HCT116 (cell line): ENCODE data around the gene TTR. TPM values are rescaled to one million over a fixed set of nuclear protein-coding genes. Genes with fewer than 3 reads are reported as not detected.

Experiments
- ATAC-seq: fragments of 200-7000 bp; cut with Tn5 transposase; 2 replicates; pipeline ENCODE4 v1.9.1; 2020; ENCODE audit warnings: mild to moderate bottlenecking, moderate library complexity
- BruUV-seq: library from RNA; stranded (reverse); fragments of 400-500 nt; replicated peaks from 2 replicates; lab custom pipeline; 2021; lab: Mats Ljungman, UMichigan
- CTCF ChIA-PET: fragments of 300-600 bp; sonication (Branson Sonifier 250); formaldehyde crosslinking; loops from one replicate; lab custom pipeline; 2021; ENCODE audit warnings: antibody characterized with exemption; lab: Charles Lee
- POLR2A ChIA-PET: fragments of 300-600, 350-600 bp; sonication (Branson Sonifier 250); formaldehyde crosslinking; loops from one replicate; lab custom pipeline; 2021; ENCODE audit warnings: antibody characterized with exemption; lab: Charles Lee
- RAD21 ChIA-PET, 2 experiments: fragments of 300-600 bp; sonication (Branson Sonifier 250); formaldehyde crosslinking; loops; one replicate each; lab custom pipeline; 2023; ENCODE audit warnings: low total read pairs in 2 of 2; ENCODE audit not compliant: uncharacterized antibody in 2 of 2, unreplicated experiment in 2 of 2, low non-redundant PET in 1 of 2; lab: Charles Lee
- DNase-seq: peaks from one replicate; pipeline ENCODE4 v3.0.0-alpha.2; 2010; ENCODE audit warnings: low read depth, low spot score
- H2AFZ ChIP-seq: fragments of 200-600 bp; shearing (Covaris generic), sonication (generic); 2 replicates; pipeline ENCODE4 v1.6.1; 2017; ENCODE audit warnings: low read depth, mixed run types, mixed read lengths, antibody characterized with exemption, low read length; ENCODE audit not compliant: poor library complexity, severe bottlenecking
- H3K27ac ChIP-seq: 2 replicates; pipeline ENCODE4 v1.5.1; 2012; ENCODE audit warnings: low read depth, low read length
- H3K27me3 ChIP-seq: fragments of 200-600 bp; sonication (generic); 2 replicates; pipeline ENCODE4 v1.6.1; 2016; ENCODE audit warnings: mixed run types, low read length, mixed read lengths; ENCODE audit not compliant: insufficient read depth
- H3K36me3 ChIP-seq, 2 experiments: fragments of 200-500 bp in 1 of 2; fragments of 200-600 bp in 1 of 2; sonication (Bioruptor generic) in 1 of 2; sonication (generic) in 1 of 2; 2 replicates each; pipeline versions ENCODE4 v1.5.1 to v1.6.1; 2014 to 2016; ENCODE audit warnings: low read length in 2 of 2, inconsistent platforms in 1 of 2, mixed read lengths in 1 of 2, mixed run types in 1 of 2; ENCODE audit not compliant: insufficient read depth in 2 of 2, control insufficient read depth in 1 of 2
- H3K4me1 ChIP-seq, 2 experiments: fragments of 200-600 bp in 1 of 2; sonication (generic) in 1 of 2; 2 replicates each; pipeline versions ENCODE4 v1.5.1 to v1.6.1; 2012 to 2017; ENCODE audit warnings: low read length in 2 of 2, inconsistent platforms in 1 of 2, mild to moderate bottlenecking in 1 of 2, mixed read lengths in 1 of 2, mixed run types in 1 of 2, moderate library complexity in 1 of 2; ENCODE audit not compliant: insufficient read depth in 2 of 2, control insufficient read depth in 1 of 2
- H3K4me2 ChIP-seq: fragments of 200-600 bp; sonication (generic); 2 replicates; pipeline ENCODE4 v1.6.1; 2017; ENCODE audit warnings: mixed run types, low read length, mixed read lengths
- H3K4me3 ChIP-seq, 2 experiments: fragments of 200-600 bp in 1 of 2; sonication (generic) in 1 of 2; replicated peaks in 1 of 2; 2 replicates each; pipeline ENCODE4 v1.5.1; 2011 to 2016; ENCODE audit warnings: low read length in 2 of 2, control low read depth in 1 of 2, low read depth in 1 of 2, mild to moderate bottlenecking in 1 of 2, mixed read lengths in 1 of 2, mixed run types in 1 of 2
- H3K79me2 ChIP-seq: fragments of 200-600 bp; sonication (generic); 2 replicates; pipeline ENCODE4 v1.6.1; 2017; ENCODE audit warnings: mild to moderate bottlenecking, mixed run types, low read length, moderate library complexity, mixed read lengths; ENCODE audit not compliant: insufficient read depth
- H3K9ac ChIP-seq: fragments of 200-600 bp; sonication (generic); 2 replicates; pipeline ENCODE4 v1.6.1; 2016; ENCODE audit warnings: low read length, mixed read lengths
- H3K9me2 ChIP-seq: fragments of 200-600 bp; sonication (generic), shearing (Covaris generic); 2 replicates; pipeline ENCODE4 v1.6.1; 2017; ENCODE audit warnings: mixed run types, mild to moderate bottlenecking, moderate library complexity; ENCODE audit not compliant: insufficient read depth
- H3K9me3 ChIP-seq, 2 experiments: fragments of 200-500 bp in 1 of 2; fragments of 200-600 bp in 1 of 2; sonication (Bioruptor generic) in 1 of 2; sonication (generic) in 1 of 2; 2 replicates each; pipeline ENCODE4 v1.6.1; 2014 to 2017; ENCODE audit warnings: low read length in 2 of 2, mixed read lengths in 2 of 2, inconsistent platforms in 1 of 2, low read depth in 1 of 2, mild to moderate bottlenecking in 1 of 2, mixed run types in 1 of 2, moderate library complexity in 1 of 2; ENCODE audit not compliant: control insufficient read depth in 1 of 2, insufficient read depth in 1 of 2
- H4K20me1 ChIP-seq: fragments of 200-600 bp; sonication (generic), shearing (Covaris generic); 2 replicates; pipeline ENCODE4 v1.6.1; 2017; ENCODE audit warnings: mixed run types, mild to moderate bottlenecking, moderate library complexity; ENCODE audit not compliant: insufficient read depth
- ATF3 ChIP-seq: IDR thresholded peaks from 2 replicates; pipeline ENCODE4 v1.6.1; 2012
- CEBPB ChIP-seq: IDR thresholded peaks from 2 replicates; pipeline ENCODE4 v1.6.1; 2012; ENCODE audit warnings: low read depth
- CTCF ChIP-seq, 3 experiments: fragments of 200-600 bp in 1 of 3; sonication (generic) in 1 of 3; IDR thresholded peaks in 2 of 3; conservative IDR thresholded peaks in 1 of 3; 2 replicates each; pipeline ENCODE4 v1.5.1; 2012 to 2017; ENCODE audit warnings: low read depth in 2 of 3, low read length in 2 of 3, antibody characterized with exemption in 1 of 3, borderline replicate concordance in 1 of 3, control low read depth in 1 of 3, mild to moderate bottlenecking in 1 of 3, mixed read lengths in 1 of 3, mixed run types in 1 of 3, moderate library complexity in 1 of 3; ENCODE audit not compliant: insufficient read depth in 1 of 3
- ELF1 ChIP-seq: IDR thresholded peaks from 2 replicates; pipeline ENCODE4 v1.6.1; 2012; ENCODE audit warnings: low read depth, borderline replicate concordance
- EZH2 ChIP-seq: fragments of 200-600 bp; sonication (generic); IDR thresholded peaks from 2 replicates; pipeline ENCODE4 v1.6.1; 2017; ENCODE audit warnings: antibody characterized with exemption, mixed run types
- EZH2phosphoT487 ChIP-seq: fragments of 200-600 bp; IDR thresholded peaks from 2 replicates; pipeline ENCODE4 v1.6.1; 2018; ENCODE audit warnings: antibody characterized with exemption, borderline replicate concordance
- JUND ChIP-seq: IDR thresholded peaks from 2 replicates; pipeline ENCODE4 v1.6.1; 2012
- MAX ChIP-seq: IDR thresholded peaks from 2 replicates; pipeline ENCODE4 v1.6.1; 2012
- POLR2AphosphoS5 ChIP-seq: IDR thresholded peaks from 2 replicates; pipeline ENCODE4 v1.6.1; 2011; ENCODE audit warnings: mild to moderate bottlenecking, low read depth, low read length, moderate library complexity
- RAD21 ChIP-seq: IDR thresholded peaks from 2 replicates; pipeline ENCODE4 v1.6.1; 2012; ENCODE audit warnings: low read depth, mild to moderate bottlenecking
- SIN3A ChIP-seq: IDR thresholded peaks from 2 replicates; pipeline ENCODE4 v1.6.1; 2012; ENCODE audit warnings: low read depth
- SRF ChIP-seq: IDR thresholded peaks from 2 replicates; pipeline ENCODE4 v1.6.1; 2012; ENCODE audit warnings: low read depth
- ZFX ChIP-seq: fragments of 450-650 bp; IDR thresholded peaks from 2 replicates; pipeline ENCODE4 v1.6.1; 2017
- intact Hi-C: fragments of 100-400 bp; cut with micrococcal nuclease; formaldehyde crosslinking; loops from 2 replicates; pipeline ENCODE4 v1.10.0; 2022
- total RNA-seq: library from RNA; stranded (reverse); gene quantifications from one replicate; pipeline ENCODE4 v1.2.1, GENCODE V29; 2021; ENCODE audit not compliant: unreplicated experiment
- TF ChIP-seq, protein P1 (sequence below): IDR thresholded peaks from 2 replicates; pipeline ENCODE4 v1.6.1; 2012; ENCODE audit warnings: low read depth
- TF ChIP-seq, protein P2 (sequence below): IDR thresholded peaks from 2 replicates; pipeline ENCODE4 v1.6.1; 2011; ENCODE audit warnings: mild to moderate bottlenecking, low read length, moderate library complexity; ENCODE audit not compliant: insufficient replicate concordance; ENCODE audit errors: extremely low read depth

TTR gene
- total RNA-seq, 1 experiment from 2014 or later = 1.2 TPM

DNA sequence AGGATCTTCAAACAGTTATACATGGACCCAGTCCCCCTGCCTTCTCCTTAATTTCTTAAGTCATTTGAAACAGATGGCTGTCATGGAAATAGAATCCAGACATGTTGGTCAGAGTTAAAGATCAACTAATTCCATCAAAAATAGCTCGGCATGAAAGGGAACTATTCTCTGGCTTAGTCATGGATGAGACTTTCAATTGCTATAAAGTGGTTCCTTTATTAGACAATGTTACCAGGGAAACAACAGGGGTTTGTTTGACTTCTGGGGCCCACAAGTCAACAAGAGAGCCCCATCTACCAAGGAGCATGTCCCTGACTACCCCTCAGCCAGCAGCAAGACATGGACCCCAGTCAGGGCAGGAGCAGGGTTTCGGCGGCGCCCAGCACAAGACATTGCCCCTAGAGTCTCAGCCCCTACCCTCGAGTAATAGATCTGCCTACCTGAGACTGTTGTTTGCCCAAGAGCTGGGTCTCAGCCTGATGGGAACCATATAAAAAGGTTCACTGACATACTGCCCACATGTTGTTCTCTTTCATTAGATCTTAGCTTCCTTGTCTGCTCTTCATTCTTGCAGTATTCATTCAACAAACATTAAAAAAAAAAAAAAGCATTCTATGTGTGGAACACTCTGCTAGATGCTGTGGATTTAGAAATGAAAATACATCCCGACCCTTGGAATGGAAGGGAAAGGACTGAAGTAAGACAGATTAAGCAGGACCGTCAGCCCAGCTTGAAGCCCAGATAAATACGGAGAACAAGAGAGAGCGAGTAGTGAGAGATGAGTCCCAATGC is 4.6 kb downstream of the TTR start:
- H3K27me3 ChIP-seq = no peaks in the 10 kb centered on the region
- no peak overlapping the region for H2AFZ ChIP-seq
- H3K79me2 ChIP-seq = no peaks in the 10 kb centered on the region
- H3K36me3 ChIP-seq = no peaks in the 10 kb centered on the region
- DNase-seq (no peak), ATAC-seq (no peak)
- no peak overlapping the region for H3K4me3 ChIP-seq
- intact Hi-C loops = no loop called here
- no peak overlapping the region for H3K9ac ChIP-seq
- RAD21 ChIA-PET = no interaction called here
- no TSS peak for BruUV-seq
- H4K20me1 ChIP-seq = no peaks in the 10 kb centered on the region
- CTCF ChIA-PET = no interaction called here
- POLR2A ChIA-PET = no interaction called here
- TF ChIP-seq, protein P1, sequence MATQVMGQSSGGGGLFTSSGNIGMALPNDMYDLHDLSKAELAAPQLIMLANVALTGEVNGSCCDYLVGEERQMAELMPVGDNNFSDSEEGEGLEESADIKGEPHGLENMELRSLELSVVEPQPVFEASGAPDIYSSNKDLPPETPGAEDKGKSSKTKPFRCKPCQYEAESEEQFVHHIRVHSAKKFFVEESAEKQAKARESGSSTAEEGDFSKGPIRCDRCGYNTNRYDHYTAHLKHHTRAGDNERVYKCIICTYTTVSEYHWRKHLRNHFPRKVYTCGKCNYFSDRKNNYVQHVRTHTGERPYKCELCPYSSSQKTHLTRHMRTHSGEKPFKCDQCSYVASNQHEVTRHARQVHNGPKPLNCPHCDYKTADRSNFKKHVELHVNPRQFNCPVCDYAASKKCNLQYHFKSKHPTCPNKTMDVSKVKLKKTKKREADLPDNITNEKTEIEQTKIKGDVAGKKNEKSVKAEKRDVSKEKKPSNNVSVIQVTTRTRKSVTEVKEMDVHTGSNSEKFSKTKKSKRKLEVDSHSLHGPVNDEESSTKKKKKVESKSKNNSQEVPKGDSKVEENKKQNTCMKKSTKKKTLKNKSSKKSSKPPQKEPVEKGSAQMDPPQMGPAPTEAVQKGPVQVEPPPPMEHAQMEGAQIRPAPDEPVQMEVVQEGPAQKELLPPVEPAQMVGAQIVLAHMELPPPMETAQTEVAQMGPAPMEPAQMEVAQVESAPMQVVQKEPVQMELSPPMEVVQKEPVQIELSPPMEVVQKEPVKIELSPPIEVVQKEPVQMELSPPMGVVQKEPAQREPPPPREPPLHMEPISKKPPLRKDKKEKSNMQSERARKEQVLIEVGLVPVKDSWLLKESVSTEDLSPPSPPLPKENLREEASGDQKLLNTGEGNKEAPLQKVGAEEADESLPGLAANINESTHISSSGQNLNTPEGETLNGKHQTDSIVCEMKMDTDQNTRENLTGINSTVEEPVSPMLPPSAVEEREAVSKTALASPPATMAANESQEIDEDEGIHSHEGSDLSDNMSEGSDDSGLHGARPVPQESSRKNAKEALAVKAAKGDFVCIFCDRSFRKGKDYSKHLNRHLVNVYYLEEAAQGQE = no peak
- no peak for TF ChIP-seq EZH2
- no peak for TF ChIP-seq EZH2phosphoT487
- TF ChIP-seq ELF1 = no peak
- no peak for TF ChIP-seq CEBPB
- no peak for TF ChIP-seq ZFX
- no peak for TF ChIP-seq CTCF (IDR thresholded peaks at IDR 0.05 in 2 of 3, conservative IDR thresholded peaks at IDR 0.05 in 1 of 3; ENCODE audit: borderline replicate concordance in 1 of 3, insufficient read depth in 1 of 3, low read depth in 2 of 3, low read length in 2 of 3)
- TF ChIP-seq RAD21 = no peak
- no peak for TF ChIP-seq POLR2AphosphoS5
- TF ChIP-seq SIN3A = no peak
- TF ChIP-seq MAX = no peak
- TF ChIP-seq SRF = no peak
- no peak for TF ChIP-seq ATF3
- no peak for TF ChIP-seq JUND
- TF ChIP-seq, protein P2, sequence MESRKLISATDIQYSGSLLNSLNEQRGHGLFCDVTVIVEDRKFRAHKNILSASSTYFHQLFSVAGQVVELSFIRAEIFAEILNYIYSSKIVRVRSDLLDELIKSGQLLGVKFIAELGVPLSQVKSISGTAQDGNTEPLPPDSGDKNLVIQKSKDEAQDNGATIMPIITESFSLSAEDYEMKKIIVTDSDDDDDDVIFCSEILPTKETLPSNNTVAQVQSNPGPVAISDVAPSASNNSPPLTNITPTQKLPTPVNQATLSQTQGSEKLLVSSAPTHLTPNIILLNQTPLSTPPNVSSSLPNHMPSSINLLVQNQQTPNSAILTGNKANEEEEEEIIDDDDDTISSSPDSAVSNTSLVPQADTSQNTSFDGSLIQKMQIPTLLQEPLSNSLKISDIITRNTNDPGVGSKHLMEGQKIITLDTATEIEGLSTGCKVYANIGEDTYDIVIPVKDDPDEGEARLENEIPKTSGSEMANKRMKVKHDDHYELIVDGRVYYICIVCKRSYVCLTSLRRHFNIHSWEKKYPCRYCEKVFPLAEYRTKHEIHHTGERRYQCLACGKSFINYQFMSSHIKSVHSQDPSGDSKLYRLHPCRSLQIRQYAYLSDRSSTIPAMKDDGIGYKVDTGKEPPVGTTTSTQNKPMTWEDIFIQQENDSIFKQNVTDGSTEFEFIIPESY = no peak
- no peak overlapping the region for H3K27ac ChIP-seq
- H3K9me2 ChIP-seq = no peaks in the 10 kb centered on the region
- H3K4me2 ChIP-seq = no peak overlapping the region
- H3K4me1 ChIP-seq = no peaks in the 10 kb centered on the region
- no peaks in the 10 kb centered on the region for H3K9me3 ChIP-seq
